ENCODE measurements around the gene ARID1B.
"Not testable (repeated sequence)": the region's sequence is repeated elsewhere in the genome, so short reads cannot be mapped to it uniquely, and the experiment has no call there.

ARID1B gene

GRCh38 chr6:156972145-156972544 lies 195.0 kb downstream of the ARID1B start:
- no peak for DNase-seq

- no peak for DNase-seq
Measured at GRCh38 chr6:156974830-156975261, 197.7 kb downstream of the ARID1B start.

DNA sequence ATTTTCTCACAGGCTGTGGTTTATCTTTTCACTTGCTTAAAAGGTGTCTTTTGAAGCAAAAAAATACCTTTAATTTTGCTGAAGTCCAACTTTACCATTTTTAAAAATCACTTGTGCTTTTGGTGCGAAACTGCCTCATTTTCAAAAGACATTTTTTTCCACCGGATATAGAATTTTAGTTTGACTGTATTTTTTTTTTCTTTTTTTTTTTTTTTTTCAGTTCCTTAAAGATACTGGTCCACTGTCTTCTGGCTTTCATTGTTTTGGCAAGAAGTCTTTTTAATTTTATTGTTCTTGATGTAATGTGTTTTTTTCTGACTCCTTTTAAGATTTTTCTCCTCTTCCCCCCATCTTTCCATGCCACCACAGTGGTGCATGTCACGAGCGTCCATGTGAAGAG lies 198.2 kb downstream of the ARID1B start:
- no peak for DNase-seq

GRCh38 chr6:156976216-156977127 lies 199.3 kb downstream of the ARID1B start:
- peak; percentile 15 for DNase-seq

- no peak for DNase-seq
Measured at GRCh38 chr6:156977527-156978291, 200.5 kb downstream of the ARID1B start.

- DNase-seq = no peak
Measured at GRCh38 chr6:156978948-156979347, 201.8 kb downstream of the ARID1B start.

- no peak for DNase-seq
Measured at GRCh38 chr6:156980515-156980914, 203.3 kb downstream of the ARID1B start.

DNA sequence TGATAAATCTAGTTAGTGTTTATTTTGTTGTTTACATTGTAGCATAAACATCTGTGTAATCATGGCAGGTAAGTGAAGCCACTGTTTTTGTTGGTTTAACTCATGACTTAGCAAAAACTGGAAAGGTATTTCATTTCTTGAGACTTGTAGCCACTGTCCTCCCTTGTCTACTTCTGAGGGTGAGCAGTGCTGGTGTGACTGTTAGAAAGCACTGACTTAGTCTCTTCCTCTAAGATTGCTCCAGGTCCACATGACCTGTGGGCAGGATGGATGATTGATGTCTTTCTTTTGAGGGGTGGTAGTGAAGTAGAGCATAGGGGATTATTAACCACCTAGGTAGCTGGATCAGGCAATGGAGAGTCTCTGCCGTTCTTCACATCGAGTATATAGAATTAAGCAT lies 203.8 kb downstream of the ARID1B start:
- DNase-seq = no peak

- no peak for DNase-seq
Measured at GRCh38 chr6:156982168-156982567, 205.0 kb downstream of the ARID1B start.

- DNase-seq = not testable (repeated sequence)
Measured at GRCh38 chr6:156982864-156983263, 205.7 kb downstream of the ARID1B start.

DNA sequence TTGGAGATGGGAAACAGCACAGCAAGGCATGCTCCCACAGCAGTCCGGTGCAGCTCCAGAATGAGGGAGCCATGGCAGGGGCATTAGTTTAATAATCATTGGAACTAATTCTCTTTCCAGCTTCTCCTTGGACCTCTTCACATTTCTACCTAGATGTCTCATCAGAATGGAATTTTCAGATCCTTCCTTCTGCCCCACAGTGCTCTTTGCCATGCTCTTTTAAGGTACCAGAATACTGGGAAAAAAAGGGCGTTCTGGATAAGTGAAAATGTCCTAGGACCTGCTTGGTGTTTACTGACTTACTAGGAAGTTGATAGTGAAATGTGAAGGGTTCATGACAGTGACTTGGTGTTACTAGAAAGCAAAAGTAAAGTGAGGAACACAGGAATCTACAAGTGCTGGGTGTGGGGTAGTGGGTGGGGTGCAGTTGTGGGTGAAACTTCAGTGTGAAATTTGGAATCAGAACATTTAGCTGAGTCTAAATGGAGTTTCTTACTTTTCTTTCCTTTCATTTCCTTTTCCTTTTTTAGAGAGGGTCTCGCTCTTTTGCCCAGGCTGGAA lies 207.1 kb downstream of the ARID1B start:
- DNase-seq = no peak

- no peak for DNase-seq
Measured at GRCh38 chr6:156985309-156985708, 208.1 kb downstream of the ARID1B start.

DNA sequence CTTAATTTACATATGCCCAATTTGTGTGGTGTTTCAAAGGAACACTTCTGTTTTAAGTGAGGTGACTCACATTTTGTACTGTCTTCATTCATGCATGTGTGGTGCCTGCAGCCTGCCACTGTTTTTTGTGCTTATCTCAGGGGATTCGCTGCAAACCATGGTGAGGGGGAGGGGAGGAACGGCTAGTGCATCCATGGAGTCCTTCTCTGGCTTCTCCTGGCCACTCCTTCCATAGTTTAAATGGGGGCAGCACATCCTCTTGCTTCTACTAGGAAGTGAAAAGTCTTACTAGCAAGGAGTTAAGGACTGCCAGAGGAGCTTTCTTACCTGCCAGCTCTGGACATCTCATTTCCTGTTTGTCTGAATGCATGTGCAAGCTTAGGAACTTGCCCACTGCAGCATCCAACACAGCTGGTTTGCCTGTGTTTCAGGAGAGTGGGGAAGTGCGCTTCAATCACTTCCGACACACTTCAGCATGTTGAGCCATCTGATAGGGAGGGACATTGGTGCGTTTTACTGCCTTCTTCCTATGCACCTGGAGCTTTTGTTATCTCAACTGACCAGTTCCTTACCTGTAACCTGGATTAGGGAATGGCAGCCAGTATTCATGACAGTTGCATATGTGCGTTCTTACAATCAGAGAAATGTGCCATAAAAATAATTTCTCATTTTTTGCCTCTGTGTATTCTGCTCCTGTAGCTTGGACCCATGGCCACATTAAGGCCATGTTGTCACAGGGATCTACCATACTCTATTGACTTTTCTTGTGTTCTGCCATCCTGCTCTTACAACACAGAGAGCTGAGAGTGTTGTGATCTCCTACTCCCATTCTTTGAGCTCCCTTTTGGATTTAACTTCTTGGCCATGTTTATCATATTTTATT lies 211.3 kb downstream of the ARID1B start:
- DNase-seq = peak; percentile 20

DNA sequence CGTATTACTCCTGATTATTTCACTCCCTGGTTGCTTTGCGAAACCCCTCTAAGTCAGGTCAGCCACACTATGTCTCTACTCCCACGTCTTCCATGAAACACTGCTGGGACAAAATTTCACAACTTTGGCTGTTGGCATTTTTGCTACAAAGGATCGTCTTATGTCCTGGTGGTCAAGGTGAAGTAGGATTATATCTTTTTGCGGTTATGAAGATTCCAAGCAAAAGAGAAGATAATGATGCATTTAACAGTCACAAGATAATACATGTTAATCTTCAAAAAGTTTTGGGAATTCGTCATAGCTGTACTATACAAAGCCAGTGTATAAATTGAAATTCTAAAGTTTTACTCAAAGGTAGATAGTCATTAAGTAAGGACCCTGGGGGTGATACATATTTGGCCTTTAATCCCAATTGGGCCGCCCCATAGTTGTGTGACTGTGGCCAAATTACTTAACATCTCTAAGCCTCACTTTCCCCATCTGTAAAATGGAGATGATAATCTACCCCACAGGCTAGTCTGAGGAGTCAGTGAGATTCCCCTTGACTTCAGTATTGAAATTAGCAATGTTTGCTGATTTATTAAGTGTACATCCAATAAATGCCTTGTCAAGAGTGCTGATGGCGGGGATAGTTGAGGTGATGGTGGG lies 212.1 kb downstream of the ARID1B start:
- no peak for DNase-seq

- no peak for DNase-seq
Measured at GRCh38 chr6:156992020-156992804, 215.0 kb downstream of the ARID1B start.

GRCh38 chr6:156993713-156994112 lies 216.5 kb downstream of the ARID1B start:
- DNase-seq = no peak

DNA sequence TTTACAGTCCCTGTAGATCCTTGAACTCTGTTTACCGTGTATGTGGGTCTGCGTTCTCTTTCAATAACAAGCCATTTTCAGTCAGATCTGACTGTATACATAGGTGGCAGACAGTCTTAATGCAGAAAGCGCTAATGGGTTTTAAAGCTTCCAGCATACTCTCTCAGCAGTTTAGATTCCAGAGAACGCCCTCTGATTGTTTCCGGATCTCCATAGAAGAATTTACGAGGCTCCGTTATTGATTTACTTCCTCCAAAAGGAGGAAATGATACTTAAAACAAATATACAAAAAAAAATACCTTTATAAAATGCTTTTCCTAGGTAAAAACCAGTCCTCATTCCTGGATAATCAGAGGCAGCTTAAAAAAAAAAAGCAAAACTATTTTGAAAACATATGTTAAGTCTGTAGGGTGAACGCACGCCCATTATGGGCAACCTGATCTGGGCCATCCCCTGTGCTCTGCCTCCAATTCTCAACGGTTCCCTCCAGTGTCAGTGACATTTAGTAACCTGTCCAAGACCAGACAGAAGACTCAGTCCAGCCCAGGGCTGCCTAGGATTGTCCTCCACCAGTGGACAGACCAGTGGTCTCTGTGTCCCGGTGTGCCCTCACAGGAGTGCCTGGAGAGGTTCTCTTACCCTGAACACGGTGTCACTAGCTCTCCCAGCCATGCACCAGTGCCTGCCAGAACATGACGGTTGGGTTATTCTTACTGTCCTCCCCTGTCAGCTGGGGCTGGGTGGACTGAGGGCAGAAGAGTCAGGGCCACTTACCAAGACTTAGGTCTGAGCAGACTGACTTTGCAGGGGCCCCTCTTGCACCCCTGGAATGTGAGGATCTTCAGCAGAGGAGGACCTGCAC lies 217.3 kb downstream of the ARID1B start:
- no peak for DNase-seq

DNA sequence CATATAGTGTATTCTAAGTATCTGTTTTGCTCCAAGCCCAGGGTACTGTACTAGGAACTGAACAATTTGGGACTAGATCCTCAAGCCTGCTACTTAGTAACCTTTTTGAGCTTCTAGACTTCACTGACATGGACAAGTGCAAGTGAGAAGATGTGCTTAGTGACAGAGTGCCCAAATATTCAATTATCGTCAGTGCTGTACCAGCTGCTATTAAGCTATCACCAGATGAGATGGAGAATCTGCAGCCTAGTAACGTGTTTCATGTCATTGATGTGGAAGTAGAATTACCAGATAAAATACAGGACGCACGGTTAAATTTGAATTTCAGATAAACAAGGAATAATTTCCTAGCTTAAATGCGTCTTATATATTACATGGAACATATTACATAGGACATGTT lies 218.3 kb downstream of the ARID1B start:
- no peak for DNase-seq

GRCh38 chr6:156996265-156996664 lies 219.1 kb downstream of the ARID1B start:
- DNase-seq = no peak

DNA sequence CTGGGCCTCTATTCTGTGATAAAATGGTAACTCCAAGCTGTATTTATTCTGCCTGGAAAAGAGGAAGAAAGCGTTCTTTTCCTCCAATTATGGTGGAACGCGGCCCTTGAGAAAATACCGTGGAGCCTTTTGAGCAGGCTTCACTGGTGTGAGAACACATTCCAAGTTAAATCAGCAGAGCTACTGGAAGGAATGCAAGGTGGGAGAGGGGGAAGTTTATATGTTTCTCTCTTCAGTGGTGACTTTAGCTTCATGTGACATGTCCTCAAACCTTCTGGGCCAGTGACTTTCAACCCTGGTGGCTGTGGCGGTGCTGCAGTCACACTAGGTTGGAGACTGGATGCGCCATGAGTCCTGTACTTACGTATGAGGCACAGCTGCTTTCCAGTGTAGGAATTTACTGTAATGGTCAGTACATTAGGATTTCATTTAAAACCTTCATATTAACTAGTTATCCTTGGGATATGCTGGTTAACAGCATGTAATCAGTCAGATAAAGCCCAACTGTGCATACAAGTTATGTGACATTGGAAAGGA lies 221.7 kb downstream of the ARID1B start:
- DNase-seq = no peak

All from activated CD4-positive, alpha-beta T cell treated with anti-CD3 and anti-CD28 coated beads for 48 hours (primary cell).